Osteoblast (primary cell): Measurements from ENCODE around the gene OSCP1. TPM values are rescaled to one million over a fixed set of nuclear protein-coding genes. Genes with fewer than 3 reads are reported as not detected.
A peak's percentile ranks its signal among the peaks of the same experiment; 100 is the strongest.

Experiments
- DNase-seq: peaks from one replicate; pipeline ENCODE4 v3.0.0; 2011; ENCODE audit warnings: low spot score, mixed read lengths; ENCODE audit not compliant: insufficient read length; ENCODE audit errors: missing footprints
- H2AFZ ChIP-seq: 2 replicates; pipeline ENCODE4 v1.6.0; 2011; ENCODE audit warnings: mild to moderate bottlenecking, low read length
- H3K27ac ChIP-seq: 2 replicates; pipeline ENCODE4 v1.5.1; 2011; ENCODE audit warnings: mild to moderate bottlenecking, low read depth, low read length, moderate library complexity
- H3K27me3 ChIP-seq: 2 replicates; pipeline ENCODE4 v1.6.0; 2012; ENCODE audit warnings: mild to moderate bottlenecking, control low read depth, inconsistent platforms, low read length, moderate library complexity; ENCODE audit not compliant: insufficient read depth
- H3K36me3 ChIP-seq: 2 replicates; pipeline ENCODE4 v1.5.1; 2011; ENCODE audit warnings: mild to moderate bottlenecking, low read length, control low read depth, moderate library complexity; ENCODE audit not compliant: insufficient read depth
- H3K4me1 ChIP-seq: 2 replicates; pipeline ENCODE4 v1.5.1; 2011; ENCODE audit warnings: mild to moderate bottlenecking, low read length, control low read depth, moderate library complexity; ENCODE audit not compliant: insufficient read depth
- H3K4me2 ChIP-seq: 2 replicates; pipeline ENCODE4 v1.6.0; 2011; ENCODE audit warnings: mild to moderate bottlenecking, low read length; ENCODE audit not compliant: insufficient read depth
- H3K4me3 ChIP-seq: fragments of 200-600 bp; sonication (generic); 3 replicates; pipeline ENCODE4 v1.5.1; 2012; ENCODE audit warnings: mild to moderate bottlenecking, low read length, inconsistent platforms; ENCODE audit not compliant: insufficient read depth
- H3K79me2 ChIP-seq: 2 replicates; pipeline ENCODE4 v1.6.0; 2012; ENCODE audit warnings: mild to moderate bottlenecking, low read length, control low read depth, inconsistent platforms; ENCODE audit not compliant: insufficient read depth
- H3K9me3 ChIP-seq: 2 replicates; pipeline ENCODE4 v1.5.1; 2011; ENCODE audit warnings: low read depth, low read length, control low read depth
- H4K20me1 ChIP-seq: 2 replicates; pipeline ENCODE4 v1.6.0; 2012; ENCODE audit warnings: mild to moderate bottlenecking, low read length, control low read depth; ENCODE audit not compliant: insufficient read depth
- CTCF ChIP-seq: IDR thresholded peaks from 2 replicates; pipeline ENCODE4 v1.5.1; 2011; ENCODE audit warnings: mild to moderate bottlenecking, low read depth, low read length, moderate library complexity; ENCODE audit errors: extremely low read depth
- total RNA-seq: library from RNA; depleted of rRNA; stranded (reverse); fragments of >200 nt; gene quantifications from 2 replicates; pipeline ENCODE4 v1.2.3, GENCODE V29; 2012

OSCP1 gene
- total RNA-seq, 1 donor = 14.5 TPM

GRCh38 chr1:36417931-36418330, 32.3 kb downstream of the OSCP1 start:
- H3K27me3 ChIP-seq = no peaks in the 10 kb centered on the region
- H3K27ac ChIP-seq = no peak overlapping the region
- no peaks in the 10 kb centered on the region for H4K20me1 ChIP-seq
- H3K4me2 ChIP-seq = no peak overlapping the region
- no peak overlapping the region for H2AFZ ChIP-seq
- no peak for DNase-seq
- no peaks in the 10 kb centered on the region for H3K9me3 ChIP-seq
- peaks cover 21% of the 10 kb centered on the region for H3K36me3 ChIP-seq
- no peak overlapping the region for H3K4me3 ChIP-seq
- no peak for TF ChIP-seq CTCF
- H3K4me1 ChIP-seq = peaks cover 5% of the 10 kb centered on the region
- H3K79me2 ChIP-seq = no peaks in the 10 kb centered on the region

- Histone ChIP-seq H3K36me3 (peaks cover 4% of the 10 kb centered on the region), H3K27me3 (no peaks in the 10 kb centered on the region), H3K27ac (no peak overlapping the region), H3K4me2 (no peak overlapping the region), H3K4me3 (no peak overlapping the region), H3K79me2 (no peaks in the 10 kb centered on the region), H3K9me3 (no peaks in the 10 kb centered on the region), H4K20me1 (no peaks in the 10 kb centered on the region), H3K4me1 (peaks cover 5% of the 10 kb centered on the region), H2AFZ (no peak overlapping the region)
- TF ChIP-seq CTCF = no peak
- no peak for DNase-seq
Measured at GRCh38 chr1:36415661-36416326, 34.5 kb downstream of the OSCP1 start.

GRCh38 chr1:36414384-36414783, 35.9 kb downstream of the OSCP1 start:
- TF ChIP-seq CTCF = no peak
- H3K79me2 ChIP-seq = no peaks in the 10 kb centered on the region

GRCh38 chr1:36411674-36412648, 38.3 kb downstream of the OSCP1 start:
- H3K27me3 ChIP-seq = no peaks in the 10 kb centered on the region
- no peak overlapping the region for H3K4me2 ChIP-seq
- H2AFZ ChIP-seq = no peak overlapping the region
- H3K27ac ChIP-seq = no peak overlapping the region
- peak; percentile 16 for TF ChIP-seq CTCF
- no peaks in the 10 kb centered on the region for H3K36me3 ChIP-seq
- H3K4me1 ChIP-seq = no peaks in the 10 kb centered on the region
- no peaks in the 10 kb centered on the region for H4K20me1 ChIP-seq
- no peak overlapping the region for H3K4me3 ChIP-seq
- DNase-seq = no peak
- no peaks in the 10 kb centered on the region for H3K79me2 ChIP-seq
- no peaks in the 10 kb centered on the region for H3K9me3 ChIP-seq

More at GRCh38 chr1:36414384-36414783, 35.9 kb downstream of the OSCP1 start:
- Histone ChIP-seq H3K4me3 (no peak overlapping the region), H3K36me3 (peaks cover 4% of the 10 kb centered on the region), H3K4me2 (no peak overlapping the region), H2AFZ (no peak overlapping the region), H3K9me3 (no peaks in the 10 kb centered on the region), H3K27me3 (no peaks in the 10 kb centered on the region), H3K4me1 (no peaks in the 10 kb centered on the region), H4K20me1 (no peaks in the 10 kb centered on the region), H3K27ac (no peak overlapping the region)
- DNase-seq = no peak
